Astrocyte (in vitro differentiated cells and primary cell): ENCODE results near the gene TEX13B.
"Not testable (repeated sequence)": the region's sequence is repeated elsewhere in the genome, so short reads cannot be mapped to it uniquely, and the experiment has no call there.

Experiments
- CTCF ChIP-seq: IDR thresholded peaks from 2 replicates; pipeline ENCODE4 v1.5.1; 2011; ENCODE audit warnings: low read depth, mild to moderate bottlenecking, inconsistent platforms, low read length, moderate library complexity; ENCODE audit not compliant: insufficient read depth
- EZH2 ChIP-seq: IDR thresholded peaks from 2 replicates; pipeline ENCODE4 v1.6.1; 2012; ENCODE audit warnings: mild to moderate bottlenecking, low read length, inconsistent platforms; ENCODE audit not compliant: insufficient read depth

DNA sequence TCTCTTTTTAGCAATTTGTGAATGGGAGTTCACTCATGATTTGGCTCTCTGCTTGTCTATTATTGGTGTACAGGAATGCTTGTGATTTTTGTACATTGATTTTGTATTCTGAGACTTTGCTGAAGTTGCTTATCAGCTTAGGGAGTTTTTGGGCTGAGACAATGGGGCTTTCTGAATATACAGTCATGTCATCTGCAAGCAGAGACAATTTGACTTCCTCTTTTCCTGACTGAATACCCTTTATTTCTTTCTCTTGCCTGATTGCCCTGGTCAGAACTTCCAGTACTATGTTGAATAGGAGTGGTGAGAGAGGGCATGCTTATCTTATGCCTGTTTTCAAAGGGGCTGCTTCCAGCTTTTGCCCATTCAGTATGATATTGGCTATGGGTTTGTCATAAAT lies 26.8 kb downstream of the TEX13B start:
- TF ChIP-seq CTCF, EZH2: not testable (repeated sequence)
